Upper lobe of left lung (tissue), 6 donors: ENCODE results near the gene LYPD4. TPM values are rescaled to one million over a fixed set of nuclear protein-coding genes. Genes with fewer than 3 reads are reported as not detected.

ENCODE experiments used
- ATAC-seq, 2 donors: fragments of 200-7000 bp; cut with Tn5 transposase; one replicate each; pipeline ENCODE4 v1.9.1; 2022; ENCODE audit warnings: mild to moderate bottlenecking in 2 of 2, moderate library complexity in 2 of 2; ENCODE audit not compliant: low FRiP score in 2 of 2
- DNase-seq, 2 donors: peaks; one replicate each; pipeline ENCODE4 v3.0.0-alpha.2; 2019 to 2020
- H3K27ac ChIP-seq, 4 donors: fragments of 200-600 bp; sonication (generic); one replicate each; pipeline ENCODE4 v1.5.1; 2016 to 2019
- H3K27me3 ChIP-seq, 4 donors: fragments of 200-600 bp; sonication (generic); one replicate each; pipeline ENCODE4 v1.5.1; 2017 to 2019
- H3K36me3 ChIP-seq, 4 donors: fragments of 200-600 bp; sonication (generic); one replicate each; pipeline ENCODE4 v1.5.1; 2016 to 2019
- H3K4me1 ChIP-seq, 4 donors: fragments of 200-600 bp; sonication (generic); one replicate each; pipeline ENCODE4 v1.5.1; 2018 to 2019
- H3K4me3 ChIP-seq, 4 donors: fragments of 200-600 bp; sonication (generic); one replicate each; pipeline ENCODE4 v1.5.1; 2017 to 2019; ENCODE audit warnings: mild to moderate bottlenecking in 2 of 4, moderate library complexity in 1 of 4
- H3K9me3 ChIP-seq, 4 donors: fragments of 200-600 bp; sonication (generic); one replicate each; pipeline ENCODE4 v1.5.1; 2018 to 2019
- CTCF ChIP-seq, 6 experiments: fragments of 450-650 bp in 4 of 6; fragments of 200-600 bp in 2 of 6; sonication (generic) in 2 of 6; IDR thresholded peaks; one replicate each; pipeline ENCODE4 v1.5.1; 2016 to 2019; ENCODE audit warnings: antibody characterized with exemption in 6 of 6
- EP300 ChIP-seq, 4 donors: sonication (generic); formaldehyde crosslinking; IDR thresholded peaks; one replicate each; pipeline ENCODE4 v1.5.1; 2017; ENCODE audit warnings: antibody characterized with exemption in 4 of 4, control low read depth in 2 of 4
- POLR2A ChIP-seq, 4 donors: fragments of 450-650 bp; IDR thresholded peaks; one replicate each; pipeline ENCODE4 v1.5.1; 2016 to 2017; ENCODE audit warnings: antibody characterized with exemption in 4 of 4, mild to moderate bottlenecking in 2 of 4
- POLR2AphosphoS5 ChIP-seq, 2 donors: sonication (generic); formaldehyde crosslinking; IDR thresholded peaks; one replicate each; pipeline ENCODE4 v1.5.1; 2017; ENCODE audit warnings: antibody characterized with exemption in 2 of 2
- WGBS, 2 donors: methylation state at CpG; one replicate each; pipeline ENCODE4 v1.1.5; 2017 to 2018; 5-methylcytosine and 5-hydroxymethylcytosine counted together
- total RNA-seq, 6 donors: library from RNA; depleted of rRNA in 4 of 6; stranded (reverse); fragments of >200 nt in 4 of 6; gene quantifications; one replicate each; pipeline versions ENCODE4 v1.1.0 to v1.2.1, GENCODE V29; 2016 to 2021
- donor health status: DM: no; HTN: no; CAD: no; lungs with moderate emphysema.
- donor health status: DM: no; HTN: yes; CAD: no; lungs with severe emphysema.

Gene LYPD4
- total RNA-seq, 6 donors from 2014 or later, result not detected

- DNase-seq (no peak), ATAC-seq (no peak)
- Histone ChIP-seq H3K27ac (peak overlapping the region; percentile 89 to 98 (median 92)), H3K36me3 (peaks cover 13 to 51% (median 39%) of the 10 kb centered on the region in 4 donors), H3K9me3 (no peaks in the 10 kb centered on the region), H3K4me1 (peaks cover 35 to 45% (median 36%) of the 10 kb centered on the region in 4 donors), H3K4me3 (peak overlapping the region; percentile 77 to 97 (median 81)), H3K27me3 (no peaks in the 10 kb centered on the region)
- 26 to 39% methylated on average over 9 of the region's 9 CpGs for WGBS, 2 donors
- TF ChIP-seq POLR2A (IDR thresholded peaks at IDR 0.05) (no peak), CTCF (IDR thresholded peaks at IDR 0.05) (no peak), POLR2AphosphoS5 (IDR thresholded peaks at IDR 0.05) (no peak), EP300 (IDR thresholded peaks at IDR 0.05) (no peak)
These were observed 16.8 kb upstream of the LYPD4 start for GRCh38 chr19:41861116-41861768.

GRCh38 chr19:41860419-41861115 lies 16.1 kb upstream of the LYPD4 start:
- peak overlapping the region; percentile 89 to 98 (median 92) for H3K27ac ChIP-seq
- peaks cover 12 to 46% (median 37%) of the 10 kb centered on the region in 4 donors for H3K36me3 ChIP-seq
- peaks cover 31 to 43% (median 34%) of the 10 kb centered on the region in 4 donors for H3K4me1 ChIP-seq
- ATAC-seq (no peak), DNase-seq (no peak)
- H3K27me3 ChIP-seq, result no peaks in the 10 kb centered on the region
- 3 to 5% methylated on average over 9 to 29 of the region's 45 CpGs for WGBS, 2 donors
- no peaks in the 10 kb centered on the region for H3K9me3 ChIP-seq
- H3K4me3 ChIP-seq, result peak overlapping the region; percentile 77 to 97 (median 81)
- TF ChIP-seq POLR2A (IDR thresholded peaks at IDR 0.05) (no peak), EP300 (IDR thresholded peaks at IDR 0.05) (no peak), CTCF (IDR thresholded peaks at IDR 0.05) (no peak), POLR2AphosphoS5 (IDR thresholded peaks at IDR 0.05) (no peak)

GRCh38 chr19:41859618-41860418 lies 15.3 kb upstream of the LYPD4 start, which contains the start of gene RPS19:
Gene RPS19 (plus strand): TSS chr19:41860255. CDS start chr19:41860775, 520 bp downstream.
- peak within 1 kb of the TSS; percentile 77 to 97 (median 81) for H3K4me3 ChIP-seq
- ATAC-seq (peak; percentile 97), DNase-seq (peak; percentile 96 to 97)
- WGBS, 2 donors, result 0 to 1% methylated on average over 37 to 61 of the region's 76 CpGs
- TF ChIP-seq CTCF (IDR thresholded peaks at IDR 0.05) (peak; percentile 59 to 97 (median 94)), POLR2AphosphoS5 (IDR thresholded peaks at IDR 0.05) (peak; percentile 87 to 88), EP300 (IDR thresholded peaks at IDR 0.05) (peak in 1 of 4 donors; percentile 50), POLR2A (IDR thresholded peaks at IDR 0.05) (peak in 3 of 4 donors; percentile 37 to 92 (median 87))
- peaks cover 31 to 43% (median 34%) of the 10 kb centered on the region in 4 donors for H3K4me1 ChIP-seq
- no peaks in the 10 kb centered on the region for H3K27me3 ChIP-seq
- no peaks in the 10 kb centered on the region for H3K9me3 ChIP-seq
- peaks cover 10 to 38% (median 30%) of the 10 kb centered on the region in 4 donors for H3K36me3 ChIP-seq
- H3K27ac ChIP-seq, result peak within 1 kb of the TSS; percentile 89 to 98 (median 92)

GRCh38 chr19:41859213-41859617 lies 14.7 kb upstream of the LYPD4 start:
- DNase-seq, result no peak
- TF ChIP-seq EP300 (IDR thresholded peaks at IDR 0.05) (no peak), POLR2AphosphoS5 (IDR thresholded peaks at IDR 0.05) (no peak), CTCF (IDR thresholded peaks at IDR 0.05) (no peak), POLR2A (IDR thresholded peaks at IDR 0.05) (no peak)
- H3K36me3 ChIP-seq, result peaks cover 4 to 32% (median 24%) of the 10 kb centered on the region in 4 donors
- peak overlapping the region; percentile 89 to 98 (median 92) for H3K27ac ChIP-seq
- H3K4me1 ChIP-seq, result peaks cover 31 to 39% (median 34%) of the 10 kb centered on the region in 4 donors
- no peaks in the 10 kb centered on the region for H3K9me3 ChIP-seq
- no peaks in the 10 kb centered on the region for H3K27me3 ChIP-seq
- peak overlapping the region in 3 of 4 donors; percentile 77 to 97 (median 83) for H3K4me3 ChIP-seq
- 4% methylated on average over 8 of the region's 8 CpGs for WGBS, 2 donors
- ATAC-seq, result no peak
